Placental pericyte (primary cell): ENCODE measurements around the gene ZNF491. TPM values are rescaled to one million over a fixed set of nuclear protein-coding genes. Genes with fewer than 3 reads are reported as not detected.

Experiments used
- total RNA-seq: library from RNA; depleted of rRNA; stranded (reverse); fragments of >200 nt; gene quantifications from 2 replicates; pipeline ENCODE4 v1.2.3, GENCODE V29; 2012

ZNF491 gene
- total RNA-seq, result 0.22 and 1.6 TPM in 2 replicates

DNA sequence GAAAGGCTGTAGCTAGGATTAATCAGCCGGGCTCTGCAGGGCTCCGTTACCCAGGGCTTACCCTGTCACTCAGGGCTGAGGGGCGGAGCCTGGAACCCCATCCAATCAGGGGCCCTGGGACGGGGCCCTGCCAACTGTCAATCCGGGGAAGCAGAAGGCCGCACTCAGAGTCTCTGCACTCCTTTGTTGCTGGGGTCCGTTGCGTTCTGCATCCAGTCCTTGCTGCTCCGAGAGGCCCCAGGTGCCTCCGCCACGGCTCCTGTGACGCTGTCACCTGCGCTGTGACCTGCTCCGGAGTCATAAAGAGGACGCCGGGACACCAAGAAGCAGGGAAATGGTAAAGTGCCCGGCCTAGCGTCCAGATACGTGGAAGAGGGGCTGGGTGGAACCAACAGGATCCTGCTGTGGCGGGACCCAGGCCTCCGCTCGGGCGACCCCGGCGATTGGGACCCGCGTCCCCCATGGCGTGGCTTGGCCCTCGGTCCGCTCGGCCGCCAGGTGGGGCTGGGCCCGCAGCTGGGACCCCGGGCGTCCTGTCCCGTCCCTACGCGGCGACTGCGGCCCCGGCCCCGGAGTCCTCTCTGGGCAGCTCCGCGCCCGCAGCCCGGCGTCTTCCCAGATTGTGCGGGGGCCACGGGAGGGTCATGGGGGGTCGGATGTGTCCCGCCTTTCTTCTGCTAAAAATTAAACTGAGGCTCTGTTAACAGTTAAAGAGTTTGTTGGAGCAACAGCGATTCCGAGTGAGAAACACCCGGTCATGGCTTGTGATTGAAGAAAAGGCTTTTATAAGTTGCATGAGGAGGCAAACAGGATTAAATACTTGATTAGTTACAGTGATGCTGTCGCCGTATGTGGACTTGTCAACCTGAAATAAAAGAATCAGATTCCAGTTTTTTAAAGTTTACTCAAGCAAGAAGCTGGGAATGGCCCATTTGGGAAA lies at the start of gene ZNF491:
Gene ZNF491 (plus strand): TSS at position 133 of the 940 bp plus-strand sequence. CDS start 7,431 bp downstream, outside the sequence.

DNA sequence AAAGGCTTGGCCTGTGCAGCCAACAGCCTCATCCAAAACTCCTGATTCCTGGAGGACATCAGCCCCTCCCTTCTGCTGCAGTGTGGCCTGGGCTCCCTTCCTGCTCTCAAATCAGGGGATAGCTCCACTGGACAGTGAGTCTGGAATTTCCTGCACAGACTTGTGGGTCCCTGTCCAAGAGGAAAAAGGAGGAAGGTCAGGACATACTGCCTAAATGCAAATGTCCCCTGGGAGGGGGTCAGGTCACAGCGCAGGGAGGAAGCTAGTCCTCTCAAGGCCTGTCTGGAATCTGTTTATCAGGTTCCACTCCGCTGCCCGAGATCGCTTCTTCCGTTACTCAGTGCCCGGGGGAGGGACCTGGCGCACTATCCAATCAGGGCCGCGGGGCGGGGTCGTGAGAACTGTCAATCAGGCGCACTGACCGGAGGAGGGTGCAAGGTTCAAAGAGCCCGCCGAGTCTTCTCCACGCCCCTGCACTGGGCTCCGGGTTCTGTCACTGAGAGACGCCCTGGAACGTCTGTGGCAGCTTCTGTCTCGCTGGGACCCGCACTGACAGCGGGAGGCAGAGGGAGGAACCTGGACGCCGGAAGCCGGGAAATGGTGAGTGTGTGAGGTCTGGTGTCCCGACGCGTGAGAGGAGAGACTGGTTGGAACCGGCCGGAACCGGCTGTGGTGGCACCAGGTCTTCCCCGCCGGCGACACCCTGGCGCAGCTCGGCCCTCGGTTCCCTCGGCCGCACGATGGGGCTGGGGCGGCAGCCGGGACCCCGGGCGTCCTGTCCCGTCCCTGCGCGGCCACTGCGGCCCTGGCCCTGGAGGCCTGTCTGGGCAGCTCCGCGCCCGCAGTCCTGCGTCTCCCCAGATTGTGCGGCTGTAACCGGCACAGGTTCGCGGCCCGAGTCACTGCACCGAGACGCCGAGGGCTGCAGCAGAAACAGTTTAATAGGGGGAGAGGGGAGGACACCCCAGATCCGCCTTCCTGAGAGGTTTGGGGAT lies 31.4 kb upstream of the ZNF491 start, which contains the start of gene ZNF441:
Gene ZNF441 (plus strand): TSS at position 404 of the 995 bp plus-strand sequence. CDS start 194 bp downstream, at position 598.

DNA sequence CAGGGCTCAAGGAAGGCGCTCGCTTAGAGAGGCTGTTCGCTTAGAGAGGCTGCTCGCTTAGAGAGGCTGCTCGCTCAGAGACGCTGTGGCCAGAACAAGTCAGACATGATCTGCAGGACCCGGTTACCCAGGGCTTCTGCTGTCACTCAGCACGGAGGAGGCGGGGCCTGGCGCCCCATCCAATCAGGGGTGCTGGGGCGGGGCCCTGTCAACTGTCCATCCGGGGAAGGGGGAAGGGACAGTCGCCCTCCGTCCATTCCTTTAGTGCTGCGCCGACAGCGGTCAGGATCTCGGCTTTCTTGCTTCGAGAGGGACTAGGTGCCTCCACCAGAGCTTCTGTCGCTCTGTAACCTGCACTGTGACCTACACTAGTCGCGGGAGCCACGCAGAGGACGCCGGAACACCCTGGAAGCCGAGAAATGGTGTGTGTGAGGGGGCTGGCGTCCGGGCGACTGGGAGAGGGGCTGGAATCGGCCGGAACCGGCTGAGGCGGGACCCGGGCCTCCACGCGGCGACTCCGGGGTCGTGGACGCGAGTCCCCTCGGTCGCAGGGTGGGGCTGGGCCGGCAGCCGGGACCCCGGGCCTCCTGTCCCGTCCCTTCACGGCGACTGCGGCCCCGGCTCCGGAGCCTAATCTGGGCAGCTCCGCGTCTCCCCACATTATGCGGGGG lies 15.8 kb downstream of the ZNF491 start, which contains the start of gene ZNF440:
Gene ZNF440 (plus strand): TSS at position 245 of the 671 bp plus-strand sequence. CDS start 175 bp downstream, at position 420.

DNA sequence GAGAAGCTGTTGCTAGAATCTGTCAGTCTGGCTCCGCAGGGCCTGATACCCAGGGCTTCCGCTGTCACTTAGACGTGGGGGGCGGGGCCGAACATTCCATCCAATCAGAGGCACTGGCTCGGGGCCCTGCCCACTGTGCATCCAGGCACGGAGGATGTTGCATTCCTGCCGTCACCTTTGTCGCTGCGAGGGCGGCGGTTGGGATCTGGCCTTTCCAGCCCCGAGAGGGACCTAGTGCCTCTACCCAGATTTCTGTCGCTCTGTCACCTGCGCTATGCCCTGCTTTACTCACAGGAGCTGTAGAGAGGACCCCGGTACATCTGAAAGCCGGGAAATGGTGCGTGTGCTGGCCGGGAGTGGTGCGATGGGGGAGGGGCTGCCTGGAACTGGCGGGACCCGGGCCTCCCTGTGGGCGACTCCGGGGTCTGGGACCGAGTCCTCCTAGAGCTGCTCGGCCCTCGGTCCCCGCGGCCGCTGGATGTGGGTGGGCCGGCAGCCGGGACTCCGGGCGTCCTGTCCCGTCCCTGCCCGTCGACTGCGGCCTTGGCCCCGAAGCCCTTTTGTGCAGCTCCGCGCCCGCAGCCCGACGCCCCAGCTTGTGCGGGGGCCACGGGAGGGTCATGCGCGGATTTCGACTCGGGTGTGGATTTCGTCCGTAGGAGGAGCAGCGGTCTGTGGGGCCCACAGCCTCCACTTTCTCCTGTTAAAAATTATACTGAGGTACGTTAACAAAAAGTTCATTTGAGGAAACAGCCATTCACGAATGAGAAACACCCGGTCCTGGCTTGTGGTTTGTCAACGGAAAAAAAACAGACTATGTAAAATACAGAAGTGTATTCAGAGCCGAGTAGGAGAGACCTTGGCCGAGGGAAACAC lies 50.5 kb downstream of the ZNF491 start, which contains the start of gene ZNF439:
Gene ZNF439 (plus strand): TSS at position 133 of the 876 bp plus-strand sequence. CDS start 142 bp downstream, at position 275.

Other genes with a start within 250 kb of the ZNF491 start
- gene ELOF1, start 239.3 kb upstream of the ZNF491 start, total RNA-seq, result 56.1 and 56.7 TPM in 2 replicates
- 10.3 and 12.7 TPM in 2 replicates for gene ACP5, start 220.9 kb upstream of the ZNF491 start, total RNA-seq
- gene ZNF627, start 201.0 kb upstream of the ZNF491 start, total RNA-seq, result 14.7 and 15.2 TPM in 2 replicates
- gene ZNF823, start 59.6 kb upstream of the ZNF491 start, total RNA-seq, result 2.0 and 5.2 TPM in 2 replicates
- 3.7 and 8.0 TPM in 2 replicates for gene ZNF441, start 31.5 kb upstream of the ZNF491 start, total RNA-seq
- gene ZNF440, start 15.8 kb downstream of the ZNF491 start, total RNA-seq, result 8.3 and 14.0 TPM in 2 replicates
- gene ZNF439, start 50.2 kb downstream of the ZNF491 start, total RNA-seq, result 1.3 and 4.0 TPM in 2 replicates
- 3.1 and 8.3 TPM in 2 replicates for gene ZNF69, start 89.3 kb downstream of the ZNF491 start, total RNA-seq
- 5.0 and 7.9 TPM in 2 replicates for gene ZNF700, start 126.6 kb downstream of the ZNF491 start, total RNA-seq
- 0.57 and 0.88 TPM in 2 replicates for gene ZNF763, start 166.5 kb downstream of the ZNF491 start, total RNA-seq
- 1.0 and 1.1 TPM in 2 replicates for gene ZNF433, start 237.2 kb downstream of the ZNF491 start, total RNA-seq